ENCODE data around the gene CLMP.

Gene CLMP

GRCh38 chr11:123174196-123175183, 20.6 kb downstream of the CLMP start:
- no peak for DNase-seq (ENCODE audit: low spot score)
- in situ Hi-C loops (cut with MboI; ENCODE audit: low sequenced_read_pairs, unreplicated experiment) = loop anchor here (10.0 kb wide), 1 partner anchor 70 kb away; no protein-coding TSS in a partner anchor
- no peak for TF ChIP-seq CTCF (IDR thresholded peaks at IDR 0.05; ENCODE audit: borderline replicate concordance, control extremely low read depth, extremely low read depth, insufficient read depth, missing control alignments)

- in situ Hi-C loops (cut with MboI; ENCODE audit: low sequenced_read_pairs, unreplicated experiment) = loop anchor here (10.0 kb wide), 1 partner anchor 71 kb away; no protein-coding TSS in a partner anchor
- TF ChIP-seq CTCF (IDR thresholded peaks at IDR 0.05; ENCODE audit: borderline replicate concordance, control extremely low read depth, extremely low read depth, insufficient read depth, missing control alignments) = no peak
- DNase-seq (ENCODE audit: low spot score) = no peak
Measured at GRCh38 chr11:123173856-123174186, 21.2 kb downstream of the CLMP start.

GRCh38 chr11:123173040-123173855, 21.8 kb downstream of the CLMP start:
- no peak for TF ChIP-seq CTCF (IDR thresholded peaks at IDR 0.05; ENCODE audit: borderline replicate concordance, control extremely low read depth, extremely low read depth, insufficient read depth, missing control alignments)
- in situ Hi-C loops (cut with MboI; ENCODE audit: low sequenced_read_pairs, unreplicated experiment) = loop anchor here (10.0 kb wide), 1 partner anchor 72 kb away; no protein-coding TSS in a partner anchor
- DNase-seq (ENCODE audit: low spot score) = no peak

GRCh38 chr11:123170929-123171328, 24.1 kb downstream of the CLMP start:
- in situ Hi-C loops (cut with MboI; ENCODE audit: low sequenced_read_pairs, unreplicated experiment) = loop anchor here (10.0 kb wide), 1 partner anchor 74 kb away; no protein-coding TSS in a partner anchor
- no peak for DNase-seq (ENCODE audit: low spot score)
- no peak for TF ChIP-seq CTCF (IDR thresholded peaks at IDR 0.05; ENCODE audit: borderline replicate concordance, control extremely low read depth, extremely low read depth, insufficient read depth, missing control alignments)

GRCh38 chr11:123169821-123170220, 25.2 kb downstream of the CLMP start:
- in situ Hi-C loops (cut with MboI; ENCODE audit: low sequenced_read_pairs, unreplicated experiment) = loop anchor here (10.0 kb wide), 1 partner anchor 75 kb away; no protein-coding TSS in a partner anchor
- no peak for DNase-seq (ENCODE audit: low spot score)
- no peak for TF ChIP-seq CTCF (IDR thresholded peaks at IDR 0.05; ENCODE audit: borderline replicate concordance, control extremely low read depth, extremely low read depth, insufficient read depth, missing control alignments)

- TF ChIP-seq CTCF (IDR thresholded peaks at IDR 0.05; ENCODE audit: borderline replicate concordance, control extremely low read depth, extremely low read depth, insufficient read depth, missing control alignments) = no peak
- no peak for DNase-seq (ENCODE audit: low spot score)
- in situ Hi-C loops (cut with MboI; ENCODE audit: low sequenced_read_pairs, unreplicated experiment) = no loop called here
Measured at GRCh38 chr11:123168955-123169484, 26.0 kb downstream of the CLMP start.
